ENCODE results near the gene RNU1-3. TPM values are rescaled to one million over a fixed set of nuclear protein-coding genes. Genes with fewer than 3 reads are reported as not detected.
"Not testable (repeated sequence)": the region's sequence is repeated elsewhere in the genome, so short reads cannot be mapped to it uniquely, and the experiment has no call there.

RNU1-3 gene
- polyA plus RNA-seq, 1 experiment = not detected

DNA sequence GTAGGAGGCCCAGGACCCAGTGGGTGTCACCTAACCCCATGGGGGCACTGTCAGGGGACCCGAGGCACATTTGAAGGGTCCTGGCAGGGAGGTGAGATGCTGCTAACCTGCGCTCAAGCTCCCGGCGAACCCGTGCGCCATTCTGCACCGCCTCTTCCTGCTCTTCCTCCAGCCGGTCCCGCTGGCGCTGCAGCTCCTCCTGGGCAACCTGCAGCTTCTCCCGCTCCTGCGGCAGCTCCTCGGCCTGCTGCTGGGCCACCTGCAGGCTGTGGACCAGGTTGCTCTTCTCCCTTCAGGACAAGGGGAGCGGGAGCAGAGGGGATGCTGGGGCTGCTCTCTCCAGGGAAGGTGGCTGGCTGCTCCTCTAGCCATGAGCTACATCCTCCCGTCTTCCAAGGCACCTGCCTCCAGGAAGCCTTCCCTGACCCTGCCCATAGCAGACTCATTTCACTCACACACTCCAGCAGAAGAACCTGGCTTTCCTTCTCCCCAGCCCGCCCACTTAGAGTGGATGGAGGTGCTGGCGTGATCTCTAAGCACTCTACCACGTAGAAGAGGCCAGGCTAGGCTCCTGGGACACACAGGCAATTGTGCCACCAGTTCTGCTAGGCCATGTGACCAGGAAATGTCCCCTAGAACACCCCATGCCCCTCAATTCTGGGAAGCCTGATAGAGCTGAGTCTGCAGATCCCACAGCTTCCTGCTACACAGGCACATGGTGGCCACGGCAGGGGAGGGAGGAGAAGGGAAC, 38.2 kb downstream of the RNU1-3 start:
- CTCF ChIA-PET = interaction anchor here (0.7 to 3.0 kb wide), 4 partner anchors 8 to 19 kb away, joined by 3 to 13 read pairs (median 4); no protein-coding TSS in a partner anchor
- no peak for DNase-seq (ENCODE audit: low read depth)
- H3K36me3 ChIP-seq (ENCODE audit: control insufficient read depth, insufficient read depth, low read length) = peaks cover 59% of the 10 kb centered on the region
- H3K27me3 ChIP-seq (ENCODE audit: control insufficient read depth, insufficient read depth, low read length) = no peaks in the 10 kb centered on the region
- no peak overlapping the region for H3K4me3 ChIP-seq (ENCODE audit: low read depth, low read length)
- TF ChIP-seq, protein P1, sequence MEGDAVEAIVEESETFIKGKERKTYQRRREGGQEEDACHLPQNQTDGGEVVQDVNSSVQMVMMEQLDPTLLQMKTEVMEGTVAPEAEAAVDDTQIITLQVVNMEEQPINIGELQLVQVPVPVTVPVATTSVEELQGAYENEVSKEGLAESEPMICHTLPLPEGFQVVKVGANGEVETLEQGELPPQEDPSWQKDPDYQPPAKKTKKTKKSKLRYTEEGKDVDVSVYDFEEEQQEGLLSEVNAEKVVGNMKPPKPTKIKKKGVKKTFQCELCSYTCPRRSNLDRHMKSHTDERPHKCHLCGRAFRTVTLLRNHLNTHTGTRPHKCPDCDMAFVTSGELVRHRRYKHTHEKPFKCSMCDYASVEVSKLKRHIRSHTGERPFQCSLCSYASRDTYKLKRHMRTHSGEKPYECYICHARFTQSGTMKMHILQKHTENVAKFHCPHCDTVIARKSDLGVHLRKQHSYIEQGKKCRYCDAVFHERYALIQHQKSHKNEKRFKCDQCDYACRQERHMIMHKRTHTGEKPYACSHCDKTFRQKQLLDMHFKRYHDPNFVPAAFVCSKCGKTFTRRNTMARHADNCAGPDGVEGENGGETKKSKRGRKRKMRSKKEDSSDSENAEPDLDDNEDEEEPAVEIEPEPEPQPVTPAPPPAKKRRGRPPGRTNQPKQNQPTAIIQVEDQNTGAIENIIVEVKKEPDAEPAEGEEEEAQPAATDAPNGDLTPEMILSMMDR (IDR thresholded peaks at IDR 0.05; ENCODE audit: insufficient read depth, low read depth, low read length) = no peak
- POLR2A ChIA-PET = no interaction called here

DNA sequence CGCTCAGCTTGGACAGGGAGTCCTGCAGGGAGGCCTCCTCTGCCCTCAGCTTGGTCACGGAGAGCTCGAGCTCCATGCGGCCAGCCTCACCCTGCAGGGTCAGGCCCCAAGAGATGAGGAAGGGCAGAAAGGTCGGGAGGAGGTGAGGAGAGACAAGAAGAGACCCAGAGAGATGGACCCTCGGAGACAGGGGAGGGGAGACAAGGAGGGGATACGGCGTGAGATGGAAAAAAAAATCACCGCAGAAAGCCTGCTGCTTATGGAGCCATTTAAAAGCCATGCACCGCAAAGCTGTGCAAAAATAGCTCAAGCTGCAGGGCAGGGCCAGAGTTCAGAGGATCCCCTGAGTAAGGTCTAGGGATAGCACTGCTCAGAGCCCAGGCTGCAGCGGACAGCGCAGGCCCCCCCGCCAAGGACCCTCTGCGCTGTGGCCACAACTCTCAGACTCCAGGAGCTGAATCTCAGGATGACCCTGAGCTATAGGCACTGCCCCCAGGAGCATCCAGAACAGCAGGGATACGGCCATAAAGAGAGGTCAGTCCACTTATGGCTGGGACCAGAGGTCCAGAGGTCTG, 40.3 kb downstream of the RNU1-3 start:
- H3K4me3 ChIP-seq (ENCODE audit: low read depth, low read length); H3K27me3 ChIP-seq (ENCODE audit: control insufficient read depth, insufficient read depth, low read length); POLR2A ChIA-PET; DNase-seq (ENCODE audit: low read depth): not testable (repeated sequence)
- H3K36me3 ChIP-seq (ENCODE audit: control insufficient read depth, insufficient read depth, low read length) = peaks cover 46% of the 10 kb centered on the region
- CTCF ChIA-PET = interaction anchor here (0.8 to 7.1 kb wide), 9 partner anchors 12 to 325 kb away, joined by 3 to 92 read pairs (median 4); partner anchors contain the start of gene NBPF1

DNA sequence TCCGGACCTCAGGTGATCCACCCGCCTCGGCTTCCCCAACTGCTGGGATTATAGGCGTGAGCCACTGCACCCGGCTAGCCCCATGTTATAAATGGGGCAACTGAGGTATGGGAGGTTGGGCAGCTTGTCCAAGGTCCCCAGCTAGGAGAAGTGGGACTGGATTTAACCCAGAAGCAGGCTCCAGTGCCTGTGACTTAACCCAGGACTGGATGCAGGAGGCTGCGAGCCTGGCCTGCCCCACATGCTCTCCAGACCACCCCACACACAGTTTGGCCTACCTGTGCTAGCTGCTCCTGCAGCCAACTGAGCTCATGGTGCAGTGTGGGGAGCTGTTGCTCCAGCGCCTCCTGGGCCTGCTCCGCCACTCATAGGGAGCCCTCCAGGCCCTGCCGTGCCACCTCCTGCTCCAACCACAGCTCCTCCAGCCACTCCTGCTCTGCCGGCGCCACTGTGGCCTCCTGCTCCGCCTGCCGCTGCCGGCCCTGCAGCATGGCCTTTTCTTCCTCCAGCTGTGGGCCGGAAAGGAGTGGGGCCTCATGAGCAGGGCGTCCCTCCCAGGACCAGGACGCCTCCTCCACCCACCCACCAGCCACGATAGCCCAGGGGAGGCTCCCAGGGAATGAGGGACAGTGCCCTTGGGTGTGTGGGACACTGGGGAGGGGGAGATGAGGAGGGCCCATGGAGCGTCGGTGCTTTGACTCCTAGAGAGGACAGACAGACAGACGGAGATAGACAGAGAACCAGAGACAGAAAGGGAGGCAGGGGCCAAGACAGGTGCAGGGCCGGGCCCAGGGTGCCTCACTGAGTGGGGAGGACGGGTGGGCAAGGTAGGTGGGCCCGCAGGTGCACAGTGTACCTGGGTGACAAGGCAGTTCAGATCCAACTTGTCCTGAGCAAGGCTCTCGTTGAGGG, 41.0 kb downstream of the RNU1-3 start:
- TF ChIP-seq, protein P1 (IDR thresholded peaks at IDR 0.05; ENCODE audit: insufficient read depth, low read depth, low read length) = no peak
- no peak overlapping the region for H3K4me3 ChIP-seq (ENCODE audit: low read depth, low read length)
- CTCF ChIA-PET = interaction anchor here (1.0 to 7.1 kb wide), 13 partner anchors 9 to 326 kb away, joined by 3 to 92 read pairs (median 7); partner anchors contain the start of gene NBPF1
- POLR2A ChIA-PET = no interaction called here
- H3K36me3 ChIP-seq (ENCODE audit: control insufficient read depth, insufficient read depth, low read length) = peaks cover 38% of the 10 kb centered on the region
- DNase-seq (ENCODE audit: low read depth) = no peak
- no peaks in the 10 kb centered on the region for H3K27me3 ChIP-seq (ENCODE audit: control insufficient read depth, insufficient read depth, low read length)

DNA sequence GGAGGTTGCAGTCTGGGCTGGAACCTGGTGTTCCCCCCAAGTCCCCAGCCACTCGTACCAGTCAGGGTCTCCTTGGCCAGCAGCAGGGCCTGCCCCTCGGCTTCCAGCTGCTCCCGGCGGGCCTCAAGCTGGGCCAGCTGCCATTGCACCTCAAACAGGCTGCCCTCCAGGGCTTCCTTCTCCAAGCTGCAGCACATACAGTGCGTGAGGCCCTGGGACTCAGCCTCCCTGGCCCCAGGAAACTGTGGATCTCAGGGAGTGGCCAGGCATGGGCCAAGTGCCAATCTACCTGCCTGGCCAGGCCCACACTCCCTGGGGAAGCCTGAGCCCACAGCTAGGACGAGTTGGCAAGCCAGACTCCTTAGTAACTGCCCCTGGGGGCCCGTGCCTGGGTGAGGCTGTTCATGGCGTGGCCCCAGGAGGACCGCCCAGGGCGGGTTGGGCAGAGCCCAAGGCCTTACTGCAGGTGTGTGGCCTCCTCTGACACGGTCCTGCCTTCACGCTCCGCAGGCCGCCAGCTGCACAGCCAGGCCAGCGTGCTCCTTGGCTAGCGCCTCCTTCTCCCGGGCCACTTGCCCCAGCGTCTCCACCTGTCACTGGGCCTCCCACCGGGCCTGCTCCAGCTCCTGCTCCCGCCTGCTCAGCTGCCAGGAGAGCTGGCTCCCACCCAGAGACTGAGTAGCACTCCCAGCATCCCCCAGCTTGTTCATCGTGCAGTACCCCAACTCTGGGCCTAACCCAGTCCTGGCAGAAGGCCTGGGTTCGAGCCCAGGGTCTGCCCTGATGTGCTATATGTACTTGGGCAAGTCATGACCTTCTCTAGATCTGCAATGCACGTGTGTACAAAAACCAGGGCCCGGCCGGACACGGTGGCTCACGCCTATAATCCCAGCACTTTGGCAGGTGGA, 42.7 kb downstream of the RNU1-3 start:
- not testable (repeated sequence) for H3K4me3 ChIP-seq (ENCODE audit: low read depth, low read length); DNase-seq (ENCODE audit: low read depth); H3K27me3 ChIP-seq (ENCODE audit: control insufficient read depth, insufficient read depth, low read length)
- POLR2A ChIA-PET = interaction anchor here (0.7 kb wide), 1 partner anchor 8 kb away, joined by 12 read pairs; no protein-coding TSS in a partner anchor
- CTCF ChIA-PET = interaction anchor here (0.6 to 7.1 kb wide), 13 partner anchors 10 to 327 kb away, joined by 3 to 92 read pairs (median 8); partner anchors contain the start of gene NBPF1
- peaks cover 30% of the 10 kb centered on the region for H3K36me3 ChIP-seq (ENCODE audit: control insufficient read depth, insufficient read depth, low read length)

DNA sequence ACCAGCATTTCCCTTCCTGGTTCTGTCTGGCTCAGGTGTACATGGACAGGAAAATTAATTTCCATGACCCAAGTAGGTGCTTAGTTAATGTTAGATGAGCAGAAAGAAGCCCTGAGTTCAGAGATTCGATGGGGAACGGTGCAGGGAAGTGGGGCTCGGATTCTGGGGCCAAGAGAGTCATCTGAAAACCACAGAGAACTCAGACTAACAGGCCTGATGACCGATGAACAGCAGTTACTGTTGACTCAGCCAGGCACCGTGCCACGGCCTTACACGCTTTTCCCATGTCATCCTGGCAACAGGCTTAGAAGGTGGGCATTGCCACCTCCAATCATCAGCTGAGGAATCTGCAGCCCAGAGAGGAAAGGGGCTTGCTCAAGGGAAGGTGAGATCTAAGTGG, 43.4 kb downstream of the RNU1-3 start:
- CTCF ChIA-PET = interaction anchor here (1.6 to 7.1 kb wide), 6 partner anchors 9 to 328 kb away, joined by 5 to 92 read pairs (median 30); partner anchors contain the start of gene NBPF1
- peaks cover 28% of the 10 kb centered on the region for H3K36me3 ChIP-seq (ENCODE audit: control insufficient read depth, insufficient read depth, low read length)
- H3K27me3 ChIP-seq (ENCODE audit: control insufficient read depth, insufficient read depth, low read length); POLR2A ChIA-PET; H3K4me3 ChIP-seq (ENCODE audit: low read depth, low read length); DNase-seq (ENCODE audit: low read depth): not testable (repeated sequence)

DNA sequence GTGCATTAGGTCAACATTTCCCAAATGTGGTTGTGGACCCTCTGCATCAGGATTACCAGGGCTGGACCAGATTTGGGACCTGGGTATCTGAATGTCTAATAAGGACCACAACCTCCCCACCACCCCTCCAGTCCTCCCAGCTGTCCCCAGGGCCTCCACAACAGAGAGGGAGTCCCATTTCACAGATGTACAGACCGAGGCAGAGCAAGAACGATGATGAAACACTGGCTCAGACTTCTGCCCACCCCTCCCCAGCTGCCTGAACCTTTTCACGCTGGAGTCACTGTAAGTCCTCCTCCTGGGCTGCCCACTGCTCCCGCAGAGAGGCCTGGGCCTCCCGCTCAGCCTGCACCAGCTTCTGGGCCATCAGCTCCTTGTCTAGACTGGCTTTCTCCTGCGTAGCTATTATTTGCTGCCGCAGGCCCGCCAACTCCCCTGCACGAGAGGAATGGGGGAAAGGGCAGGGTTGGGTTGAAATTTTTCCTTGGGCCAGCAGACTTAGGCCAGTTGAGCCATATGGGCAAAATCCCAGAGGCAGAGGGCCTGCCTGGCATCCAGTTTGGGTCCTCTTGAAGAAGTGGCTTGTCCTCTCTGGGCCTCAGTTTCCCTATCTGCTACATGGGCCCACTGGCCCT, 45.0 kb downstream of the RNU1-3 start:
- H3K27me3 ChIP-seq (ENCODE audit: control insufficient read depth, insufficient read depth, low read length); POLR2A ChIA-PET; DNase-seq (ENCODE audit: low read depth); H3K4me3 ChIP-seq (ENCODE audit: low read depth, low read length): not testable (repeated sequence)
- peaks cover 29% of the 10 kb centered on the region for H3K36me3 ChIP-seq (ENCODE audit: control insufficient read depth, insufficient read depth, low read length)
- CTCF ChIA-PET = interaction anchor here (1.0 to 7.1 kb wide), 25 partner anchors 8 to 432 kb away, joined by 3 to 92 read pairs (median 8); partner anchors contain the start of gene NBPF1

Measured in BJ (cell line).